Activated T-cell treated with anti-CD3 and anti-CD28 coated beads for 24 hours (primary cell): ENCODE data around the gene LPCAT3.

Source experiments
- DNase-seq: peaks from one replicate; pipeline ENCODE4 v3.0.0-alpha.2; 2020; ENCODE audit warnings: low read depth

The LPCAT3 gene

DNA sequence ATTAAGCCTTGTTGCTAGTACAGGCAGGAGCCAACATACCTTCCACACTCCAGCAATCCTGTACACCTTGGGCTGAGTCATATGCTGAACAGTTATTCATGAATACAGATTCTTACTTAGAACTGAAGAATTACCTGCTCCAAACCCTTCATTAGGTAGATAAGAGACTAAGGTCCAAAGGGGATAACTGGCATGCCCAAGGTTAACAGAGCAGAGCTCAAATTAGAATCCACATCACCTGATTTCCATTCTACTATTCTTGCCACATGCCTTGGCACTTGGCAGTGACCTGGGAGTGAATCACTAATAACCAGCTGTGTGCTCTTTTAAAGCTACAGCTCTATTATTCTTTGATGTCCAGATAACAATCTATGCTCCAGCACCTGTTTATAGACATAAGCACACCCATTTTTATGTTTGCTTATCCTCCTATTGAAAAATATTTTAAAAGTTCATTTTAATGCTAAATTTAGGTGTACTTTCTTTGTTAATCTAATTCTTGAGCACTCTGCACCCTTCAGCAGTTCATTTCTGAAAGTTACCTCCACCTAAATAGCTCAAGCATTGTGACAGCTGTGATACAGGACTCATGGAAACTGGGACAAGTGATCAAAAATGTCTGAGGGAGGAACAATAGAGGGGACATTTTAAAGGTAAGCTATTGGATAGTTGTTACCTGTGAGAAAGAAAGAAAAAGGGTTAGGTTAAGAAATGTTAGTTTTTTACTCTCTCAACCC is 19.4 kb downstream of the LPCAT3 start:
- no peak for DNase-seq

- DNase-seq: no peak
Observed at GRCh38 chr12:6996040-6996441, 22.2 kb downstream of the LPCAT3 start.

- no peak for DNase-seq
Observed at GRCh38 chr12:6987956-6988553, 30.2 kb downstream of the LPCAT3 start.

- DNase-seq: no peak
Observed at GRCh38 chr12:6982532-6982931, 35.7 kb downstream of the LPCAT3 start.

GRCh38 chr12:6981152-6982052 is 36.9 kb downstream of the LPCAT3 start:
- DNase-seq: no peak

- DNase-seq: no peak
Observed at GRCh38 chr12:6980740-6981139, 37.5 kb downstream of the LPCAT3 start.

GRCh38 chr12:6980075-6980474 is 38.2 kb downstream of the LPCAT3 start:
- no peak for DNase-seq

GRCh38 chr12:6979453-6979852 is 38.8 kb downstream of the LPCAT3 start:
- DNase-seq: no peak

- DNase-seq: no peak
Observed at GRCh38 chr12:6979021-6979420, 39.3 kb downstream of the LPCAT3 start.

DNA sequence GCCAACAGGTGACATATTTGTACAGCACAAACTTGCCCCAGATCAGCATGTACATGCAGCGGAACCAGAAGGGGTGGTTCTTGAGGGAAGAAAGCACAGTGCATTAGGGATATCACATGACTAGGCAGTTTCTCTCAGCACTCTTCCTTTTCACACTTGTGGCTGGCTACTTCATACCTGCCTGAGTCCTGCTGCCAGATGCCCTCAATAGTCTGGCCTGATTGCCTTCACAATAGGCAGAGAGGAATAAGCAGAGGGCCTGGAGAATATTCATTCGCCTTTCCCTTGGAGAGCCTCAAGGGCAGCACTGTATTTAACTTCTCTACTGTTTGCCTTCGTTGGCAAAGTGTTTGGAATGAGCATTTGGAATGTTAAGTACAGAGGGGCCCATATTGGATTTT is 39.7 kb downstream of the LPCAT3 start:
- no peak for DNase-seq

GRCh38 chr12:6978188-6978587 is 40.1 kb downstream of the LPCAT3 start:
- DNase-seq: no peak

- no peak for DNase-seq
Observed at GRCh38 chr12:6977653-6978052, 40.6 kb downstream of the LPCAT3 start.

- no peak for DNase-seq
Observed at GRCh38 chr12:6975297-6976032, 42.8 kb downstream of the LPCAT3 start.

- DNase-seq: no peak
Observed at GRCh38 chr12:6974180-6974579, 44.1 kb downstream of the LPCAT3 start.

DNA sequence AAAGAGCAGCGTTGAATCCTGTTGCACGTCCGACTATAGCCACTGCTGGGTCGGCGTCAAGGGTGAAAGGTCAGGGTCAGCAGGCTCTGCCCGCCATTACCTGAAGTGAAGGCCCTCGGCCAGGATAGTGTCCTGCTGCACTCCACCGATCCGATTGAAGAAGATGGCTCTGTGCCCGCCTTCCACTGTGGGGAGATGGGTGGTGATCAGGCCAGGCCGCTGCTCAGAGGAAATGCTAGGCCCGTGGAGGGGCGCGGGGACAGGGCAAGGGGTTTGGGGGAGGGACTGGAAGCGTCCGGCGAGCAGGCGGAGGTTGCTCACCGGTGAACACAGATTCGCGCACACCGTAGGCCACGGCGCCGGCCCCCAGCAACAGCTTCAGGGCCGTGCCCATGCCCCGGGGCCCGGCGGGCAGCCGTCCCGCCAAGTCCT is 48.2 kb downstream of the LPCAT3 start:
- DNase-seq: no peak

GRCh38 chr12:6968426-6968825 is 49.9 kb downstream of the LPCAT3 start:
- DNase-seq: no peak

GRCh38 chr12:6967651-6968100 is 50.6 kb downstream of the LPCAT3 start:
- no peak for DNase-seq

DNA sequence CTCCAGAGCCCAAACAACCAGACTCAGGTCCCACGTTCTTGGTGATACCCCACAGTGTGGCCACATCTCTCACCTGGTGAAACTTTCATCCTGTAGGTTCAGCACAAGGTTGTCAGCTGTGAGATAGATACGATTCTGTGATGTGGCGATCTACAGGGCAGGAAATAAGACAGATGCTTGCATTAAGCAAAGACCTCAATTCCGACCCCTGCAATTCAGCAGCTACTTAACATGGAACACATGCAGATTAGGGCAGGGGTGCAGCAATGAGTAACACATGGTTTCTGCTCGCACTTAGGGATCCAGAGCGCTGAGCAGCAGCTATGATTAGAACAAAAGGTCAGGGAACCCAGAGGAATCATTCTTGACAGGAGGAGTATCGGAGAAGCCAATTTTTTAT is 51.9 kb downstream of the LPCAT3 start:
- DNase-seq: no peak

- no peak for DNase-seq
Observed at GRCh38 chr12:6965714-6966113, 52.6 kb downstream of the LPCAT3 start.

DNA sequence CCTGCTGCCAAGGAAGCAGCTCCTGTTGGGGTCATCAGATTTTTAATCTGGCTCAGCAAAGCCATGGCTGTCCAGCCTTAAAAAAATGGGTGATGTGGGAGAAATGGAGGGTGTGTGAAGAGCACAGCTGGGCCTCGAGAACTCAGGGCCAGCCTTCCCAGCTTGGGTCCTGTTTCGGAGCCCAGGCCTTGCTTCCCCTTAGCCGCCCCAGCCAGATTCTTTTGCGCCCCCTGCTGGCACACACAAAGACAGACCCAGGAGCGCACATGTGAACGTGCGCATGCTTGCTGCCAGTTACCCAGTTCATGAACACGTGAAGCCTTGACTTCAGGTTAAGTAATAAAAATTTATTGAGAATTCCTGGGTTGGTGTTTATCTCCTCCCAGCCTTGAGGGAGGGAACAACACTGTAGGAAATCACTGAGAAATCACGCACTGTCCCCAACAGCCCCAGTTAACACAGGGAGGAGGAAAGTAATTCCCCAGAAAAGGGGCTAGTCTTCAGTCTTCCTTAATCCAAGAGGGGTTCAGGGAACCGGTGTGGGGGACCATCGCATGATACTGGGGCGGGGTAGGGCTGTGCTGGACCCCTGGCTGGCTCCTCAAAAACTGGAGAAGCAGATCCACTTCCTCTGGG is 53.1 kb downstream of the LPCAT3 start:
- peak; percentile 86 for DNase-seq

GRCh38 chr12:6964605-6965025 is 53.7 kb downstream of the LPCAT3 start:
- no peak for DNase-seq
